Hematopoietic multipotent progenitor cell treated with erythropoietin and hydrocortisone succinate and interleukin-3 and kit ligand, for 17 days (in vitro differentiated cells): ENCODE measurements around the gene MBD4.

Experiments
- DNase-seq: peaks from one replicate; pipeline ENCODE4 v3.0.0-alpha.2; 2015; ENCODE audit warnings: low spot score

MBD4 gene

DNA sequence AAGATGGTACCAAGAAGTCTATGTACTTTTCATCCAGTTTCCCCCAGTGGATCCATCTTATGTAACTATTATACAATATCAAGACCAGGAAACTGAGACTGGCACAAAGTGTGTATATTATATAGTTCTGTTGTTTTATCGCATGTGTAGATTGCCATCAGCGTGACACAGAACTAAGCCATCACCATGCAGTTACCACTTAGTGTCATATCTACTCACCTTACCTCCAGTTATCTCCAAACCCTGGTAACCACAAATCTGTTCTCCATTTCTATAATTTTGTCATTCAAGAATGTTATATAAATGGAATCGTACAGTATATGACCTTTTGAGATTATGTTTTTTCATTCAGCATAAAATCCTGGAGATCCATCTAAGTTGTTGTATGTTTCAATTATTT, 23.3 kb upstream of the MBD4 start:
- no peak for DNase-seq

DNA sequence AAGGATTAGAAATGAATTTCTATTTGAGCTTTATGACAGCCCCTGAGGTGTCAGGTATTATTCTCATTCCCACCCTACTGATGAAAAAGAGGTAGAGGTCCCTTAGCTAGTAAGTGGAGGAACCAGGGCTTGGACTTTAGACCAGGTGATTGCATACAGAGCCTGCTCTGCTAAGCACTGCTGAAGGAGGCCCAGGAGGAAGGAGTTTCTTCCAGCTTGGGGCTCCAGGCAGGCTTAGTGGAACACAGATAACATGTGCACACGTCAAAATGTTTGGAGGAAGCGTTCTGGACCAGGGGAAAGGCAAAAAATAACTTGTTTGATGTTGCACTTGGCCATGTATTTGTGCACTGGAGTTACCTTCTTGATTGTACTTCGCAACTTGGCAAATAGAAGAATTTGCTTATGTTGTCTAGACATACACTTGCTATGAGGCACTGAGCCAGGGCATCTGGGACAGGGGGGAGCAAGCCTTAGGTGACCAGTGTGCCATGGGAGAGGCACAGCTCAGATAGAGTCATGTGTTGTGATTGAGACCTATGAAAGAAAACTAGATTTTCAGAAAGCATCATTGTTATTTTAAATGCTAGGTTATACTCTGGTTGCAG, 22.7 kb upstream of the MBD4 start:
- peak; percentile 39 for DNase-seq

DNA sequence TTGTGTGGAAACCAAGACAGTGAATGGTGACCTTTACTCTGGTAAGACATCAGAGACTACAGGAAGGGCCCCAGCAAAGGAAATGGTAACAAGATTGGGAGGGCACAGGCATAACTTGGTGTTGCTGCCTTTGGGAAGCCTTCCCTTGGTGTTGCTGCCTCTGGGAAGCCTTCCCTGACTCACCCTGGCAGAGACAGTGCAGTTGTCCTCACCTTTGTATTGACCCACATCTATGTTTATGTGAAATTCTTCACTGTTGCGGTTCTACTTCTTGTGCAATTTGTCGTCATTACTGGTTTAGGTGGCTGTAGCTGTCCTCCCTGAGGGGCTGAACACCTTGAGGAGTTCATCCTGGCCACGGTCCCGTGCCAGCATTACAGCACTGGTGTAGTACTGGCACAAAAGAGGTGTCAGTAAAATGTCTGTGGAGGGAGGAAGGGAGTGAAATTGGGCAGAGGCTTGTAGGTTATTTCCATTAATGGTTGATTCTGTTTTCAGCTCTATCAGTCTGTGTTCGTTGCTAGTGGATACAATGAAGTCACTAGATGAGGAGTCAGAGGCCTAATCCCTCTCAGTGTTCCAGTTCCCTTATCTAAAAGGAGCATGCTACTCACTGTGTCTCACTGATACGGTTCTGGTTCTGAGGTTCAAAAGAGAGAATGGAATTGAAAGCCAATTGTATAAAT, 21.9 kb upstream of the MBD4 start:
- peak; percentile 84 for DNase-seq

DNA sequence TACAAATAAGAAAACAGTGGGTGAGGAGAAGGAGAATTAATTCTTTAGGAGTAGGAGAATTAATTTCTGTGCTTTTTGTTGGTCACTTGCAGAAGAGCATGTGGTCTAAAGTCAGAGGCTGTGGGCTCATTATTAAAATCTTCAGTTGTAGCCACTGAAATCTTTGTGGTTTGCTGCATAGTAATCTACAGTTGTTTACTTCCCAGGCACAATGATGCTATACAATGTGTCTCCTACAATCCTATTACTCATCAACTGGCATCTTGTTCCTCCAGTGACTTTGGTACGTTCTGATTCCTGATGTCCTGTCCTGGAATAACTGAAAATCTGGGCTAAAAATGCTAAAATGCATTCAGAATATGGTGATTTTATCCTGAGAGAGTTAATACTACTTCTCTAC, 21.3 kb upstream of the MBD4 start:
- DNase-seq, result no peak

DNA sequence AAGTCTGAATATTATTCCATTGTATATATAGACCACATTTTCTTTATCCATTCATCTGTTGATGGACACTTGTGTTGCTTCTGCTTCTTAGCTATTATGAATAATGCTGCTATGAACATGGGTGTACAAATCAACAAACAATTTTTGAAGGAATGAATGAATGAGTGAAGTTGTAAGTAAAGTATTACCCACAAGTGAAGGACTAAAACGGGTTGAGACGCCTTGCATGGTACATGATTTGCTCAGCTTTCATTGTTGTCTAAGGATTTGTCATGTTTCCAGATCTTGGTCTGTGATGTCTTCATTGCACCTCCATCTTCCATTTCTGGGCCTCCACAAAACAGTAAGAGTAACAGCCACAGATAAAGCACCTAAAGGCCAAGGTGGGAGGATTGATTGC, 20.8 kb upstream of the MBD4 start:
- peak; percentile 17 for DNase-seq

DNA sequence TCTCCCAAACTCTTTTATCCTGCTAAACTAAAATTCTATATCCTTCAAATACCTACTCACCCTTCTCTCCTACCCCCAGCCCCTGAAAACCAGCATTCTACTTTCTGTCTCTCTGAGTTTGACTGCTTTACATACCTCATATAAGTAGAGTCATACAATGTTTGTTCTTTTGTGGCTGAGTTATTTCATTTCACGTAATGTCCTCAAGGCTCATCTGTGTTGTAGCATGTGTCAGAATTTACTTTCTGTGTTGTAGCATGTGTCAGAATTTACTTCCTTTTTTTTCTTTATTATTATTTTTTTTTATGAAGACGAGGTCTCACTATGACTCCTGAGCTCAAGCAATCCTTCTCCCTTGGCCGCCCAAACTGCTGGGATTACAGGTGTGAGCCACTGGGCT, 20.4 kb upstream of the MBD4 start:
- no peak for DNase-seq

DNA sequence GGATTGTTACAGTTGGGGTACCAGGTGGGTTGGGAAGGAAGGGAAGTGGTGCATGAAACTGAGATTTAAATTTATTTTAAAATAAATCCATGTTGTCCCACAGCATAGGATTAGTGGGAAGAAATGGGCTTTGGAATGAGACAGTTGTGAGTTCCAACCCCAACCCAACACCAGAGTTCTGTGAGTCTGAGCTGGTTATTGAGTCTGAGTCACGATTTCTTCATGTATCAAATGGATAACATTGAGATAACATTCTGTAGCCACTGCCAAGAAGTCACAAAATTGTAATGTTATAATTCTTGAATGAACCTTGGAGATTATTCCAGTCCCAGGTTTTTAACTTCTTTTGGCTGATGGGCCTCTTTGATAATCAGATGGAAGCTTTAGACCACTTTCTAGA, 14.0 kb upstream of the MBD4 start:
- no peak for DNase-seq

DNA sequence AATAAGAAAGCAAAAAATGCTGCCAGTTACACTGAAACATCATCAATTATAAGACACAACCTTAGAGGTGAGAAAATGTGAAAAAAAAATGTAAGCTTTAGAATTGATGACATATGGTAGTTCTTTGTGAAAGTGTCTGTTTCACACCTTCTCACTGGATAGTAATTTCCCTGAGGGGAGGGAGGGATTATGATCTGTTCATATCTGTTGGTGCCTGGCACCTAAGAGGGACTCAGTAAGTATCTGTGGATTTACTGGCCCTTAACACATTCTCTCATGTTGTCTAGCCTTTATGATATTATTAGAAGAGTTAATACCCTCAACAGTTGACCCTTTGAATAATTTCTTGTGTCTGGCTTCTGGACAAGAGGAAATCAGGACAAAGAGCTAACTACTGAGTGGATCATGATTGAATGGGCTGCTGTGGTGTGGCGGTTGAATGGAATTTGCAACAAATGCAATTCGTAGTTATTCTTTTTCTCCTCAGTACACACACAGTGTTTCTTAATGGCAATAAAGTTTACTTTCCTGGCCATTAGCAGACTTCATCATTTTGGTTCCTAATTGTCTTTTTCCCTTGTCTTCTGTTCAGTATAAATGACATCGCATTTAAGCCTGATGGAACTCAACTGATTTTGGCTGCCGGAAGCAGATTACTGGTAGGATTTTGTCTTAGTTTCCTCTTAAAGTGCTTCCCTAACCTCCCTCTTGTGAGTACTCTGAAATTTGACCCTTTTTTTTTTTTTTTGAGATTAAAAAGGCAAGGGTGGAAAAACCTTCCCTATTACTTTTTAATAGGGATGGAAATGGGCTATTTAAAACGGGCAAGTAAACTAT, 9.7 kb upstream of the MBD4 start:
- no peak for DNase-seq

DNA sequence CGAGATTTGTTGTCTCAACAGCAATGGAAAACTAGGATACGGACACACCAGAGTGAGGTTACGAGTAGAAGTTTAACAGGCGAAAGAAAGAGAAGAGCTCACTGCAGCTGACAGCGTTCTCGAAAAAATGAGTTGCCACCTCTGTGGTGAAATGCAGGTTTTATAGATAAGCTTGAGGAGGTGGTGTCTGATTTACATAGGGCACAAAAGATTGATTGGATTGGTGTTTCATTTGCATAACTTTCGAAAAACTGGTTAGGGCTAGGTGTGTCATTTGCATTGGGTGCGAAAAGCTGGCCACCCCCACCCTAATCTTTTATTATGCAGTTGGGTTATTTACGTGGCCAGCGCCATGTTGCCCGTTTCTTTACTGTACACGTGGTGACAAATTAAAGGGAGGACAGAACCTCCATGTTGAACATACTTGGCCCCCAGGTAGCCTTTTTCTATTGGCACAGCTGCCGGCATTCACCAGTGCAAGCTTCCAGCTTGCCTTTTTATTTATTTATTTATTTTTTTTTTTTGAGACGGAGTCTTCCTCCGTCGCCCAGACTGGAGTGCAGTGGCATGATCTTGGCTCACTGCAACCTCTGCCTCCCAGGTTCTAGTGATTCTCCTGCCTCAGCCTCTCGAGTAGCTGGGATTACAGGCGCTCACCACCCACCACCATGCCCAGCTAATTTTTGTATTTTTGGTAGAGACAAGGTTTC, 8.6 kb upstream of the MBD4 start:
- no peak for DNase-seq

DNA sequence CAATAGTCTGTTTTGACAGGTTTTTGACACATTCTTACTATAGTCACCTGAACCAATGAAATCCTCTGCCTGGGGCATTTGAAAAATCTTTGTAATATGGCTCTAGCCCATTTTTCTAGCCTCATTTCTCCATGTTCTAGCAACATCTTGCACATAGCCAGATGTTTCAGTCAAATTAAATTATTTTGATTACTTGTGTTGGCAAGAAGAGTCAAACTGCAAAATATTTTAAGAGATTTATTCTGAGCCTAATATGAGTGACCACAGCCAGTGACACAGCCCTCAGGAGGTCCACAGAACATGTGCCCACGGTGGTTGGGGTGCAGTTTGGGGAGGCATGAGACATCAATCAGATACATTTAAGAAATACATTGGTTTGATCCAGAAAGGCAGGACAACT, 7.2 kb upstream of the MBD4 start:
- DNase-seq, result no peak

DNA sequence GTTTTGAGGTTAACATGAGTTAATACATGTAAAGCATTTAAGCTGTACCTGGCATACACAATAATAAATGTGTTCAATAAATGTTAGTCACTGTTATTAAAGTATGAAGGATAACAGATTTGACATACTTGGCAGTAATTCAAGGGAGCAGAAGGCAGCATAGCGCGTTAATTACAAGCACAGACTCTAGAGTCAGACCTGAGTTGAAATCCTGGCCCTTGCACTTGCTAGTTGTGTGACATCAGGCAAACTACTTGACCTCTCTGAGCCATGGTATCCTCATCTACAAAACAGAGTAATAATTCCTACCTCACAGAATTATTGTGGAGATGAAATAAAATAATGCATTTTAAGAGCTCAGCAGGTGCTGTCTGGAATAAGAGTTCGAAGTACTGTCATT, 5.7 kb upstream of the MBD4 start:
- no peak for DNase-seq

DNA sequence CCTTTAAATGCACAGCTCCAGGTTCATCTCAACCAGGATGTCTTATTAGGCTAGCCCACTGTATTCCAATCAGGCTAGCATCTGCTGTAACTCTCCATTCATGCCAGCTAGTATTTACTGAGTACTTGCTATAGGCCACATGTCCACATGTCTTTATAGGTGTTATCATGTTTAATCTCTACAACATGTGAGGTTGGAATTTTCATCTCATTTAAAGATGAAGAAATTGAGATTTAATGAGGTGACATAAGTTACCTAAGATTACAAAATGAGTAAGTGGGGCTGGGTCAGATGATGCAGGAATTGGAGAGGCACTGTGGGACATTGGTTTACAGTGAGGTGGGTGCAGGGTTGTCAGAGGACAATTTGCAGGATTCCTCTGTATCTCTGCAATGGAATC, 3.2 kb upstream of the MBD4 start:
- DNase-seq, result no peak

DNA sequence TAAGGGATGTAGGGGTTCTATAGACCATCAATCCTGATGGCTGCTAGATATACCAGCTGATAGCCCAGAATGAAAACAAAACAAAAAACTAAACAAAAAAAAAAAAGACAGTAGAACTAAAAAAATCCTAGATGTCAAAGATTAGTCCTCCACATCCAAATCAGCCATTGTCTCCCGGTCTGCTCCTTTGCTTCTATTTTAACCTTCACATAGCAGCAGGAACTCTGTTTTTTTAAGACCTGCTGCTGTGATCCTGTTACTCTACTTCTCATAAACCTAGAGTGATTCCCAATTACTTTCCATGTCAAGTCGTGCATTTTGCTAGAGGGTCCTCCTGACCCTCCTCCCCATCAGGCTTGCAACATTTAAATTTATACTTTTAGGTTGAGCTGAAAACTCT, 2.7 kb upstream of the MBD4 start:
- no peak for DNase-seq

DNA sequence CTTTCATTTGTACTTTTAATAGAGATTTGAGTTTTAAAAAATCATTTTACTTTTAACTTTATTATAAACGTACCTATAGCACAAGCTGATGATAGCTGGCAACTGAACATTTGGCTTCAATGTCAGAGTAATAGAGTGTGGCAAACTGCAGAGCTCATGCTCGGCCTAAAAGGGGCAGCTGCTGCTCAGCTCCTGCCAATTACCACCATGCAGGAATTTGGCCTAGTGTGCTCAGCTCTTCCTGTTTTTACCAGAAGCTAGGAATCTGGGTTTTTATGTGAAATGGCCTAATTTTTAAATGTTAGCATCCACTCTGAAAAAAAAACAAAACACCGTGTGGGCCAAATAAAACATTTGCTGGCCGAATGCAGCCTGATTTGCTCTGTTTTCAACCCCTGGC, 2.0 kb upstream of the MBD4 start:
- no peak for DNase-seq

DNA sequence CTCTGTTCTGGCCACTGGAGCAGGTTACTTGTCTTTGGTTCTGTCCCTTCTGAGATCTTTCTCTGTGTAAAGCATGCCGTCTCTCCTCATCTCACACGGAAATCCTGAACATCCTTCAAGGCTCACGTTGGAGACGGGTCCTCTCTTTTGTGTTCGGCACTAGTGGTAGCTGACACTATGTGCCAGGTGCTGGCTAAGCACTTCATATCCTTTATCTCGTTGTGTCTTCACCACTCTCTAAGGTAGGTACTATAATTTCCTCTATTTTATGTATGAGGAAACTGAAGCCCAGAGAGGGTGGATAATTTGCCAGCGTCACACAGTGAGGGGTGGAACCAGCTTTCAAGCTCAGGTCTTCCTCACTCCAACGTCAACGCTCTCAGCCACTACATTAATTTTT, 1.5 kb upstream of the MBD4 start:
- DNase-seq, result no peak

DNA sequence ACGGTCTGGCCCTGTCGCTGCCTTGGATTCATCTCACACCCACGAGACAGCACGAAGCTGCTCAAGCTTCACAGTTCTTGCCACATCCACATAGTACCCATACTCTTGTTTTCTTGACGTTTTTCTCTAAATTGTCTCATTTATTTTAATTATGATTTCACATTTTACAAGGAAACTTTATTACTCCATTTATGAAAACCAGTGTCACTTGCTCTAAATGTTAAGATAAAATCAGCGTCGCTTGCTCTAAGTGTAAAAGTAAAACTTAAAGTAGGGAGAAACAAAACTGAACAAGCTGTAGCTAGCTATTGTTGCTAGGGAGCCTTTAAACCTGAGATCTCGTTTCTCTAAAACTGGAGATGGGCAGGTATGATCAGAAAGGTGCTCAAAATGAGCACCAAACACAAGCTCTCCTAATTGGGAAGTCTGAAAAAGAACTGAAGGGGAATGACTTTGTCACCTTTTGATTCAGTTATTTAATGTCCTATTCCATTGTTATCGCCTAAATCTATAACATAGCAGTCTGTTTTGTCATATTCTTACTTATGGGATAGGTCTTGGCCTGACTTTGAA, 956 bp upstream of the MBD4 start:
- no peak for DNase-seq

DNA sequence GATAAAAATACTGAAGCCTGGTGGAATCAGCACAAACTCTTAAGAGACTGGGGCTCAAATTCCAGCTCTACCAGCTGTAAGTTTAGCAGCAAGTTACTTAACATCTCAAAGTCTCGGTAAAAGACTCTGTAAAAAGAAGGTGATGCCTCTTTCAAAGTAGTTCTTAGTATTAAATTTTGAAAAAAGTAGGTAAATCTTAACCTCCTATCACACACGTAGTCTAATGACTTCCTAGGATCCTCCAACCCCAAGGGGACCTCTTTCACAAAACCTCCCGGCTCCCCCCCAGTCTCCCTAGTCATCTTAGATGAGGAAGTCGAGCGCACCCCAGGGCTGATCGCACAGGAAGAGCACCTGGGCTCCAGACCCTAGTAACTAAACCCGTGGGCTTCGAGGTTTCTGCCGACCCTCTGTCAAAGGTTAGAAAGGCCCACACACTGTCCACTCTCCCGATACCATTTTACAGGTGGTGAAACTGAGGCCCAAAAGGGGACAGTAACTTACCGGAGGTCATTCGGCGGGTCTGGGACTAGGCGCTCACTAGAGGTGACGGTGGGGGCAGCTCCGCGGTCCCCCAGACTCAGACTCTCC, 427 bp downstream of the MBD4 start:
- DNase-seq, result peak; percentile 51

DNA sequence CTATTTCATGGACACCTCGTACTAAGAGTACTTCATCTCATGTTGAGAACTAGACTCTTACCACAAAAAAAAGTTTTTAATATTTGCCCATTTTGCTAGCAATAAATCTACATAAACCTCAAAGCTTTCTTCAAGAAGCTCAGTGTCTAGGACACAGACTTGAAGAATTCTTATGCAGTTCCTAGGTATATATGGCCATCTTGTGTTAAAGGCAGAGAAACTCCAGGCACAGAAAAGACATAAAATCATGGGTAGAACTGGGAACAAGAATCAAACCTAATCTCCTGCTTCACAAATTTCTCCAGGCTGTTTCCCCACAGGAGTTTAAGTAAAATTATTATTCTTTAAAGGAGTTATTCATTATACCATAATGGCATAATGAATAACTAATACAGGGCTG, 4.4 kb downstream of the MBD4 start:
- no peak for DNase-seq

DNA sequence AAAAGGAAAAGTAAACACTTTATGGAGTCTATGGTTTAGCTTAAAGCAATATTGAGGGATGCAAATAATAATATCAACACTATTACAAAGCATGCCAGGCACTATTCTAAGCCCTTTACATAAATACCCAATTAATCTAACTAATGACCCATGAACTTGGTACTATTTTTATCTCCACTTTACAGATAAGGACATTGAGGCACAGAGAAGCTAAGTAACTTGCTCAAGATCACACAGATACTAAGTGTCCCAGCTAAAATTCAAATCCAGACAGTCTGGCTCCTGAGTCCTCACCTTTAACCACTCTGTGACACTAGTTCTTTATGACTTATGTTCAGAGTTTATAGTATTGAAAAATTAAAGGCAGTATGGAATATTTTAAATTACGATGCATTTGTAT, 5.6 kb downstream of the MBD4 start:
- no peak for DNase-seq

DNA sequence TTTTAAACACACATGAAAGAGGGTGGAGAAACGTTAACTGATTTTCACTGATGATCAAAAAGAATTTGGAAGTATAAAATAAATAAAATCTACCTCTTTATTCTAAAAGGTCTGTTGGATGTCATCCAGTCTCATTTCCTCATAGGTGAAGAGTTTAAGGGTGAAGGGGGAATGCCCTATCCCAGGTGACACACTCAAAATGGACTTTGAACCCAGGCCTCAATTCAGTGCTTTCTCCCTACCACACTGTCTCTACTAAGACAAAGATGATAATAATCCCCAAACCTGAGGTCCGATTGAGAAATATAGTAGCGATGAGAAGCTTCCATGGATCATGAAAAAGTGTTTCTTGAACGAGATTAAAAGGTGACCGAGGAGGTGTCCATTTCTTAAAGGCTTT, 6.2 kb downstream of the MBD4 start:
- no peak for DNase-seq

DNA sequence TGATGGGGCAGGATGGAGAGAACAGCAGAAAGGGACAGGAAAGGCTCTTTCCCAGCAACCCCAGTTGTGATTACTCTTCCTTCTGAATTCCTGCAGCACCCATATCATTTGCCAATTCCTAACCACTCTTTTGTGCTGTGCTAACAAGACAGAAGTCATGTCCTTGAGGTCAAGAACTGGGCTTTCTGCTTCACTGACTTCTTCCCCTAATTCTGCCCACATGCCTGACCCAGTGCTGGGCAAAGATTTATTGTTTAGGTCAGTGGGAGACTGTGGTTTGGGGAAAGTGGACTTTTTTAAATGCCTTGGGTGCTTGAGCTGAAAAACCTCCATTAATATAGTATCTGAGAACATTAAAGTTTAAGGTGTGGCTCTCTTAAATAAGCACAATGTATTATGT, 7.1 kb downstream of the MBD4 start:
- no peak for DNase-seq

DNA sequence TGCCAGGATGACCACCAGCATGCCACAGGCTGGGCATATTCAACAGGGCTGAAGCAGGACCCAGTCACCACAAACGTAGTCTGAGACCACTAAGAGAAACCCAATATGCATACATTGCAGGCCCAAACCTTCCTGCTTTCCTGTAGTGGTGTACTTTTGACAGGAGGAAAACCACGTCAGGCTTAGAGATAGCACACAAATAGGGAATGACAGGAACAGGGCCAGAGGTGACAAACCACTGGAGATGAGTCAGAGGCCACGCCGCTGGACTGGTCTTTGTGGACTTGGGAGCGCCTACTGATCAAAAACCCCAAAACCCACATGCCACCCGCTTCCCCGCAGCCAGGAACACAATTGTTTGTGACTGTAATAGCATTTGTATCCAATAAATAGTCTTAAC, 7.7 kb downstream of the MBD4 start:
- DNase-seq, result no peak
